ENCODE data around the gene DVL1.

Gene DVL1

GRCh38 chr1:1349256-1350012 lies at the start of gene DVL1:
DVL1 (minus strand) TSS chr1:1349418; CDS start chr1:1349065, 353 bp downstream.
- DNase-seq (ENCODE audit: low read depth) = peak; percentile 81
- Histone ChIP-seq H3K4me3 (ENCODE audit: low read length) (peak within 1 kb of the TSS; percentile 89), H3K4me1 (ENCODE audit: control insufficient read depth, insufficient read depth, low read length) (peaks cover 52% of the 10 kb centered on the region), H3K9ac (ENCODE audit: low read length) (peak within 1 kb of the TSS; percentile 89), H3K36me3 (ENCODE audit: control insufficient read depth, insufficient read depth, low read length, severe bottlenecking) (peaks cover 22% of the 10 kb centered on the region), H3K27me3 (replicated peaks; ENCODE audit: control insufficient read depth, insufficient read depth, low read length) (no peaks in the 10 kb centered on the region), H3K9me3 (ENCODE audit: control insufficient read depth, low read length) (no peaks in the 10 kb centered on the region)

- H3K9me3 ChIP-seq (ENCODE audit: control insufficient read depth, low read length) = no peaks in the 10 kb centered on the region
- peaks cover 29% of the 10 kb centered on the region for H3K4me1 ChIP-seq (ENCODE audit: control insufficient read depth, insufficient read depth, low read length)
- H3K4me3 ChIP-seq (ENCODE audit: low read length) = peak overlapping the region; percentile 91
- no peaks in the 10 kb centered on the region for H3K27me3 ChIP-seq (replicated peaks; ENCODE audit: control insufficient read depth, insufficient read depth, low read length)
- H3K36me3 ChIP-seq (ENCODE audit: control insufficient read depth, insufficient read depth, low read length, severe bottlenecking) = peaks cover 63% of the 10 kb centered on the region
- peak overlapping the region; percentile 93 for H3K9ac ChIP-seq (ENCODE audit: low read length)
- peak; percentile 46 for DNase-seq (ENCODE audit: low read depth)
These were observed 49.5 kb upstream of the DVL1 start for GRCh38 chr1:1398677-1399186.

GRCh38 chr1:1397839-1398523 lies 48.8 kb upstream of the DVL1 start:
- peak; percentile 22 for DNase-seq (ENCODE audit: low read depth)
- H3K27me3 ChIP-seq (replicated peaks; ENCODE audit: control insufficient read depth, insufficient read depth, low read length) = no peaks in the 10 kb centered on the region
- peak overlapping the region; percentile 91 for H3K4me3 ChIP-seq (ENCODE audit: low read length)
- H3K9me3 ChIP-seq (ENCODE audit: control insufficient read depth, low read length) = no peaks in the 10 kb centered on the region
- H3K4me1 ChIP-seq (ENCODE audit: control insufficient read depth, insufficient read depth, low read length) = peaks cover 29% of the 10 kb centered on the region
- H3K36me3 ChIP-seq (ENCODE audit: control insufficient read depth, insufficient read depth, low read length, severe bottlenecking) = peaks cover 64% of the 10 kb centered on the region
- peak overlapping the region; percentile 93 for H3K9ac ChIP-seq (ENCODE audit: low read length)

- Histone ChIP-seq H3K9me3 (ENCODE audit: control insufficient read depth, low read length) (no peaks in the 10 kb centered on the region), H3K9ac (ENCODE audit: low read length) (no peak overlapping the region), H3K4me1 (ENCODE audit: control insufficient read depth, insufficient read depth, low read length) (peaks cover 18% of the 10 kb centered on the region), H3K36me3 (ENCODE audit: control insufficient read depth, insufficient read depth, low read length, severe bottlenecking) (peaks cover 69% of the 10 kb centered on the region), H3K27me3 (replicated peaks; ENCODE audit: control insufficient read depth, insufficient read depth, low read length) (no peaks in the 10 kb centered on the region), H3K4me3 (ENCODE audit: low read length) (no peak overlapping the region)
- no peak for DNase-seq (ENCODE audit: low read depth)
These were observed 45.9 kb upstream of the DVL1 start for GRCh38 chr1:1395166-1395565.

- Histone ChIP-seq H3K4me1 (ENCODE audit: control insufficient read depth, insufficient read depth, low read length) (peaks cover 16% of the 10 kb centered on the region), H3K4me3 (ENCODE audit: low read length) (no peak overlapping the region), H3K36me3 (ENCODE audit: control insufficient read depth, insufficient read depth, low read length, severe bottlenecking) (peaks cover 79% of the 10 kb centered on the region), H3K9ac (ENCODE audit: low read length) (no peak overlapping the region), H3K27me3 (replicated peaks; ENCODE audit: control insufficient read depth, insufficient read depth, low read length) (no peaks in the 10 kb centered on the region), H3K9me3 (ENCODE audit: control insufficient read depth, low read length) (no peaks in the 10 kb centered on the region)
- DNase-seq (ENCODE audit: low read depth) = no peak
These were observed 44.9 kb upstream of the DVL1 start for GRCh38 chr1:1394116-1394515.

GRCh38 chr1:1393428-1393827 lies 44.2 kb upstream of the DVL1 start:
- DNase-seq (ENCODE audit: low read depth) = no peak
- Histone ChIP-seq H3K27me3 (replicated peaks; ENCODE audit: control insufficient read depth, insufficient read depth, low read length) (no peaks in the 10 kb centered on the region), H3K9ac (ENCODE audit: low read length) (peak overlapping the region; percentile 14), H3K4me3 (ENCODE audit: low read length) (no peak overlapping the region), H3K4me1 (ENCODE audit: control insufficient read depth, insufficient read depth, low read length) (peaks cover 16% of the 10 kb centered on the region), H3K9me3 (ENCODE audit: control insufficient read depth, low read length) (no peaks in the 10 kb centered on the region), H3K36me3 (ENCODE audit: control insufficient read depth, insufficient read depth, low read length, severe bottlenecking) (peaks cover 85% of the 10 kb centered on the region)

GRCh38 chr1:1393014-1393413 lies 43.8 kb upstream of the DVL1 start:
- H3K4me1 ChIP-seq (ENCODE audit: control insufficient read depth, insufficient read depth, low read length) = peaks cover 14% of the 10 kb centered on the region
- H3K4me3 ChIP-seq (ENCODE audit: low read length) = no peak overlapping the region
- H3K36me3 ChIP-seq (ENCODE audit: control insufficient read depth, insufficient read depth, low read length, severe bottlenecking) = peaks cover 89% of the 10 kb centered on the region
- H3K27me3 ChIP-seq (replicated peaks; ENCODE audit: control insufficient read depth, insufficient read depth, low read length) = no peaks in the 10 kb centered on the region
- H3K9ac ChIP-seq (ENCODE audit: low read length) = peak overlapping the region; percentile 14
- no peak for DNase-seq (ENCODE audit: low read depth)
- H3K9me3 ChIP-seq (ENCODE audit: control insufficient read depth, low read length) = no peaks in the 10 kb centered on the region

GRCh38 chr1:1391225-1391624 lies 42.0 kb upstream of the DVL1 start:
- no peaks in the 10 kb centered on the region for H3K27me3 ChIP-seq (replicated peaks; ENCODE audit: control insufficient read depth, insufficient read depth, low read length)
- DNase-seq (ENCODE audit: low read depth) = no peak
- H3K36me3 ChIP-seq (ENCODE audit: control insufficient read depth, insufficient read depth, low read length, severe bottlenecking) = peaks cover 95% of the 10 kb centered on the region
- peaks cover 3% of the 10 kb centered on the region for H3K4me1 ChIP-seq (ENCODE audit: control insufficient read depth, insufficient read depth, low read length)
- no peaks in the 10 kb centered on the region for H3K9me3 ChIP-seq (ENCODE audit: control insufficient read depth, low read length)
- no peak overlapping the region for H3K4me3 ChIP-seq (ENCODE audit: low read length)
- H3K9ac ChIP-seq (ENCODE audit: low read length) = no peak overlapping the region

GRCh38 chr1:1390675-1391074 lies 41.5 kb upstream of the DVL1 start:
- no peak for DNase-seq (ENCODE audit: low read depth)
- H3K27me3 ChIP-seq (replicated peaks; ENCODE audit: control insufficient read depth, insufficient read depth, low read length) = no peaks in the 10 kb centered on the region
- peaks cover 3% of the 10 kb centered on the region for H3K4me1 ChIP-seq (ENCODE audit: control insufficient read depth, insufficient read depth, low read length)
- H3K9me3 ChIP-seq (ENCODE audit: control insufficient read depth, low read length) = no peaks in the 10 kb centered on the region
- no peak overlapping the region for H3K9ac ChIP-seq (ENCODE audit: low read length)
- no peak overlapping the region for H3K4me3 ChIP-seq (ENCODE audit: low read length)
- peaks cover 99% of the 10 kb centered on the region for H3K36me3 ChIP-seq (ENCODE audit: control insufficient read depth, insufficient read depth, low read length, severe bottlenecking)

- peaks cover 81% of the 10 kb centered on the region for H3K36me3 ChIP-seq (ENCODE audit: control insufficient read depth, insufficient read depth, low read length, severe bottlenecking)
- no peaks in the 10 kb centered on the region for H3K9me3 ChIP-seq (ENCODE audit: control insufficient read depth, low read length)
- peaks cover 3% of the 10 kb centered on the region for H3K4me1 ChIP-seq (ENCODE audit: control insufficient read depth, insufficient read depth, low read length)
- no peaks in the 10 kb centered on the region for H3K27me3 ChIP-seq (replicated peaks; ENCODE audit: control insufficient read depth, insufficient read depth, low read length)
- no peak overlapping the region for H3K4me3 ChIP-seq (ENCODE audit: low read length)
- no peak overlapping the region for H3K9ac ChIP-seq (ENCODE audit: low read length)
- no peak for DNase-seq (ENCODE audit: low read depth)
These were observed 38.9 kb upstream of the DVL1 start for GRCh38 chr1:1388078-1388472.
